ENCODE results near the gene OSBPL9.

GRCh38 chr1:51768971-51769588, 152.2 kb downstream of the OSBPL9 start:
- peak; percentile 94 for TF ChIP-seq CTCF (IDR thresholded peaks at IDR 0.05)
- TF ChIP-seq EZH2 (IDR thresholded peaks at IDR 0.05; ENCODE audit: borderline replicate concordance, insufficient read depth, low read depth, low read length, poor library complexity, severe bottlenecking), result no peak

Measured in B cell (primary cell).